ENCODE data around the gene EID3.

DNA sequence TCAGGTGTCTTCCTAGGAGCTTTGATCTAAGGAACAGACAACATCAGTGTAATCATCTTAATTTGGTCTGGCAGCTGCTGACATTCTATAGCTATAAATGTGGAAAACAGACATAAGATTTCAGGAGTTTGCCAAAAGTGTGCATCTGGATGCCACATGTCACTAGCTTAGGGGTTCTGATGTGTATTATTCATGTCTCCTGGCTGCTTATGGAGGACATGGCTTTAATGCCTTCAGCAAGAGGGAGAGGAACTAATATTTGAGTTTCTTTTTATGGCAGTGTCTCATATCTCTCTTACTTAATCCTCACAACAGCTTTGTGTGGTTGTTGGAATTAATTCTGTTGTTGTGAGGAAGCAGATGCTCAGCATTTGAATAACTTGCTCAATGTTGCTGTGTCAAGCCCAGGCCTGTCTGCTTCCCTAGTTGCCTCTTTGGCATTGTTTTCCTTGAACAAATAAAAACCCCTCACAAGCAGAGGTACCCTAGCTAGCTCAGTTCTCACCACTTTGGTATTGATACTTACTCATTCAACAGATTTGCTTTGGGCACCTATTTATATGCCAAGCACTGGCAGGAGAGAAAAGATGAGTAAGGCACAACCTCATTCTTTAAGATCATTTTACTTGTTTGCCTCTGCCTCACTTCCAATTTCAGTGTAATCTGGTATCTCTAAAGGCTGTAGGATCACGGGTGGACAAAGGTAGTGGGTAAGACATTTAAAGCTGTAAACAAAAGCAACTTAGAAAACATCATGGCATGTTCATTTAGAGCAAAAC is 39.8 kb upstream of the EID3 start:
- TF ChIP-seq, protein P1, sequence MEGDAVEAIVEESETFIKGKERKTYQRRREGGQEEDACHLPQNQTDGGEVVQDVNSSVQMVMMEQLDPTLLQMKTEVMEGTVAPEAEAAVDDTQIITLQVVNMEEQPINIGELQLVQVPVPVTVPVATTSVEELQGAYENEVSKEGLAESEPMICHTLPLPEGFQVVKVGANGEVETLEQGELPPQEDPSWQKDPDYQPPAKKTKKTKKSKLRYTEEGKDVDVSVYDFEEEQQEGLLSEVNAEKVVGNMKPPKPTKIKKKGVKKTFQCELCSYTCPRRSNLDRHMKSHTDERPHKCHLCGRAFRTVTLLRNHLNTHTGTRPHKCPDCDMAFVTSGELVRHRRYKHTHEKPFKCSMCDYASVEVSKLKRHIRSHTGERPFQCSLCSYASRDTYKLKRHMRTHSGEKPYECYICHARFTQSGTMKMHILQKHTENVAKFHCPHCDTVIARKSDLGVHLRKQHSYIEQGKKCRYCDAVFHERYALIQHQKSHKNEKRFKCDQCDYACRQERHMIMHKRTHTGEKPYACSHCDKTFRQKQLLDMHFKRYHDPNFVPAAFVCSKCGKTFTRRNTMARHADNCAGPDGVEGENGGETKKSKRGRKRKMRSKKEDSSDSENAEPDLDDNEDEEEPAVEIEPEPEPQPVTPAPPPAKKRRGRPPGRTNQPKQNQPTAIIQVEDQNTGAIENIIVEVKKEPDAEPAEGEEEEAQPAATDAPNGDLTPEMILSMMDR (IDR thresholded peaks at IDR 0.05; ENCODE audit: poor library complexity, severe bottlenecking) = no peak
- TF ChIP-seq RAD21 (conservative IDR thresholded peaks at IDR 0.05) = no peak
- no peak for TF ChIP-seq MXI1 (conservative IDR thresholded peaks at IDR 0.05; ENCODE audit: poor library complexity, severe bottlenecking)
- TF ChIP-seq EZH2 (IDR thresholded peaks at IDR 0.05; ENCODE audit: borderline replicate concordance, insufficient read depth, low read length, poor library complexity, severe bottlenecking) = no peak
- TF ChIP-seq TAF1 (IDR thresholded peaks at IDR 0.05; ENCODE audit: low read depth) = no peak
- TF ChIP-seq POLR2AphosphoS5 (IDR thresholded peaks at IDR 0.05) = no peak

Measured in neural cell (in vitro differentiated cells).